HepG2 (cell line): Measurements from ENCODE around the gene DGKG. TPM values are rescaled to one million over a fixed set of nuclear protein-coding genes. Genes with fewer than 3 reads are reported as not detected.

ENCODE experiments used
- ATAC-seq: fragments of 200-7000 bp; cut with Tn5 transposase; 3 replicates; pipeline ENCODE4 v1.9.1; 2020; ENCODE audit warnings: mild to moderate bottlenecking, moderate library complexity
- BruUV-seq: library from RNA; stranded (reverse); fragments of 400-500 nt; replicated peaks from 2 replicates; lab custom pipeline; 2021; lab: Mats Ljungman, UMichigan
- CTCF ChIA-PET: fragments of 300-600 bp; formaldehyde crosslinking; extraction: SDS; loops from one replicate; lab custom pipeline; 2021; ENCODE audit warnings: low total read pairs, inconsistent platforms, low intra/inter-chr PET ratio; lab: Yijun Ruan, JAX
- POLR2A ChIA-PET: fragments of 350-600 bp; sonication (Branson Sonifier 250); formaldehyde crosslinking; loops from one replicate; lab custom pipeline; 2020; ENCODE audit warnings: antibody characterized with exemption, inconsistent platforms; lab: Yijun Ruan, JAX
- DNase-seq: peaks from one replicate; pipeline ENCODE4 v3.0.0-alpha.2; 2015; ENCODE audit warnings: low spot score
- FAIRE-seq: peaks from 3 replicates; lab custom pipeline; 2011; peaks lifted over from hg19 to GRCh38; lab: Jason Lieb, UNC
- H2AFZ ChIP-seq: one replicate; pipeline ENCODE4 v1.6.1; 2011; ENCODE audit warnings: low read length, inconsistent platforms
- H3K27ac ChIP-seq: fragments of 300-600 bp; 3 replicates; pipeline ENCODE4 v1.8.0; 2011; ENCODE audit warnings: mixed run types, mild to moderate bottlenecking, mixed read lengths, low read length, inconsistent platforms; ENCODE audit not compliant: insufficient read depth; ENCODE audit errors: extremely low read length
- H3K27me3 ChIP-seq, 2 experiments: fragments of 200-600 bp in 1 of 2; 2 replicates in 1 of 2; 3 replicates in 1 of 2; pipeline versions ENCODE4 v1.6.0 to v1.8.0; 2011; ENCODE audit warnings: low read length in 2 of 2, mild to moderate bottlenecking in 2 of 2, moderate library complexity in 2 of 2, inconsistent platforms in 1 of 2; ENCODE audit not compliant: insufficient read depth in 2 of 2, control insufficient read depth in 1 of 2
- H3K36me3 ChIP-seq, 2 experiments: fragments of 200-600 bp in 1 of 2; replicated peaks in 1 of 2; 2 replicates in 1 of 2; 3 replicates in 1 of 2; pipeline versions ENCODE4 v1.5.1 to v1.8.0; 2011; ENCODE audit warnings: low read length in 2 of 2, inconsistent platforms in 1 of 2; ENCODE audit not compliant: insufficient read depth in 2 of 2, control insufficient read depth in 1 of 2
- H3K4me1 ChIP-seq: 2 replicates; pipeline ENCODE4 v1.5.1; 2012; ENCODE audit warnings: low read length, inconsistent platforms; ENCODE audit not compliant: insufficient read depth
- H3K4me2 ChIP-seq: 2 replicates; pipeline ENCODE4 v1.6.0; 2011; ENCODE audit warnings: low read depth, low read length, inconsistent platforms
- H3K4me3 ChIP-seq, 3 experiments: fragments of 200-600 bp in 1 of 3; sonication (generic), shearing (Covaris generic) in 1 of 3; replicated peaks in 1 of 3; 2 replicates each; pipeline ENCODE4 v1.5.1; 2011 to 2016; ENCODE audit warnings: low read length in 3 of 3, inconsistent platforms in 2 of 3, low read depth in 2 of 3, mild to moderate bottlenecking in 2 of 3, control low read depth in 1 of 3, mixed read lengths in 1 of 3; ENCODE audit not compliant: insufficient read depth in 1 of 3
- H3K79me2 ChIP-seq: one replicate; pipeline ENCODE4 v1.6.1; 2011; ENCODE audit warnings: low read length, inconsistent platforms; ENCODE audit not compliant: insufficient read depth
- H3K9ac ChIP-seq: 2 replicates; pipeline ENCODE4 v1.6.0; 2011; ENCODE audit warnings: mild to moderate bottlenecking, low read depth, low read length, inconsistent platforms; ENCODE audit not compliant: insufficient read depth
- H3K9me3 ChIP-seq: 2 replicates; pipeline ENCODE4 v1.5.1; 2012; ENCODE audit warnings: mild to moderate bottlenecking, low read length
- H4K20me1 ChIP-seq: 2 replicates; pipeline ENCODE4 v1.6.0; 2011; ENCODE audit warnings: inconsistent platforms, mild to moderate bottlenecking, low read length, moderate library complexity; ENCODE audit not compliant: insufficient read depth
- CENPT ChIP-seq: sonication (generic); formaldehyde crosslinking; IDR thresholded peaks from 2 replicates; pipeline ENCODE4 v1.8.0; 2022; ENCODE audit warnings: low read depth, mild to moderate bottlenecking, moderate library complexity, missing genetic modification reagents
- KLF16 ChIP-seq, 2 experiments: sonication (generic) in 1 of 2; formaldehyde crosslinking in 1 of 2; IDR thresholded peaks; 2 replicates each; pipeline versions ENCODE4 v1.6.1 to v1.8.0; 2016 to 2023; ENCODE audit warnings: missing genetic modification reagents in 2 of 2, missing compliant biosample characterization in 1 of 2
- NAIF1 ChIP-seq: sonication (generic); formaldehyde crosslinking; IDR thresholded peaks from 2 replicates; pipeline ENCODE4 v1.5.0; 2020; ENCODE audit warnings: mild to moderate bottlenecking, missing genetic modification reagents, borderline replicate concordance
- NKX3-1 ChIP-seq: sonication (generic); formaldehyde crosslinking; IDR thresholded peaks from 2 replicates; pipeline ENCODE4 v1.5.0; 2020; ENCODE audit warnings: missing genetic modification reagents
- NR1H2 ChIP-seq: sonication (generic); formaldehyde crosslinking; IDR thresholded peaks from 2 replicates; pipeline ENCODE4 v1.8.1; 2022; ENCODE audit warnings: low read depth, missing genetic modification reagents, borderline replicate concordance
- STAG1 ChIP-seq: sonication (generic); formaldehyde crosslinking; IDR thresholded peaks from 2 replicates; pipeline ENCODE4 v1.4.0; 2020; ENCODE audit warnings: missing genetic modification reagents
- ZMYM3 ChIP-seq: sonication (generic); formaldehyde crosslinking; IDR thresholded peaks from 2 replicates; pipeline ENCODE4 v1.5.1; 2020; ENCODE audit warnings: mild to moderate bottlenecking, missing genetic modification reagents
- WGBS: methylation state at CpG from one replicate; pipeline ENCODE4 v1.1.6; 2017; ENCODE audit warnings: low lambda C conversion rate; 5-methylcytosine and 5-hydroxymethylcytosine counted together
- in situ Hi-C: cut with HindIII; loops from 2 replicates; pipeline ENCODE4 v1.10.0; 2017; ENCODE audit warnings: low pct_unique_long_range_greater_than_20kb; ENCODE audit not compliant: extremely low pct_ligation_motif_present
- intact Hi-C: fragments of 100-400 bp; cut with micrococcal nuclease; formaldehyde crosslinking; loops from one replicate; pipeline ENCODE4 v1.10.0; 2022; ENCODE audit not compliant: unreplicated experiment
- polyA plus RNA-seq, 8 experiments: library from polyadenylated mRNA; depleted of rRNA in 3 of 8; stranded (reverse) in 7 of 8; unstranded in 1 of 8; fragments of >200 nt; fragmentation: Illumina TruSeq in 4 of 8; extraction: Trizol in 4 of 8; gene quantifications; 2 replicates each; pipeline versions ENCODE4 v1.2.1 to v1.2.3, GENCODE V29; 2011 to 2016; ENCODE audit warnings: low read depth in 4 of 8, missing spikeins in 1 of 8, mixed read lengths in 1 of 8; ENCODE audit not compliant: insufficient read depth in 1 of 8
- total RNA-seq, 5 experiments: library from RNA; depleted of rRNA; stranded (reverse); fragments of >200 nt; fragmentation: Illumina TruSeq; extraction: Trizol; gene quantifications; 2 replicates each; pipeline ENCODE4 v1.2.3, GENCODE V29; 2016; ENCODE audit warnings: low read depth in 1 of 5
- TF ChIP-seq, protein P1 (sequence below): sonication (generic); formaldehyde crosslinking; IDR thresholded peaks from 2 replicates; pipeline ENCODE4 v1.4.0; 2020; ENCODE audit warnings: missing genetic modification reagents, mild to moderate bottlenecking, borderline replicate concordance

The DGKG gene
- total and polyA plus RNA-seq, 2 of the 13 experiments (the other 11 are each of a cell fraction or from before 2014, with no cell fraction given): 3.8 to 6.2 TPM

- TF ChIP-seq ZMYM3: peak; percentile 44; the same call in 1 of the 2 replicates
- TF ChIP-seq NR1H2: no peak
Observed at GRCh38 chr3:186209810-186210752, 152.0 kb downstream of the DGKG start (continued).

DNA sequence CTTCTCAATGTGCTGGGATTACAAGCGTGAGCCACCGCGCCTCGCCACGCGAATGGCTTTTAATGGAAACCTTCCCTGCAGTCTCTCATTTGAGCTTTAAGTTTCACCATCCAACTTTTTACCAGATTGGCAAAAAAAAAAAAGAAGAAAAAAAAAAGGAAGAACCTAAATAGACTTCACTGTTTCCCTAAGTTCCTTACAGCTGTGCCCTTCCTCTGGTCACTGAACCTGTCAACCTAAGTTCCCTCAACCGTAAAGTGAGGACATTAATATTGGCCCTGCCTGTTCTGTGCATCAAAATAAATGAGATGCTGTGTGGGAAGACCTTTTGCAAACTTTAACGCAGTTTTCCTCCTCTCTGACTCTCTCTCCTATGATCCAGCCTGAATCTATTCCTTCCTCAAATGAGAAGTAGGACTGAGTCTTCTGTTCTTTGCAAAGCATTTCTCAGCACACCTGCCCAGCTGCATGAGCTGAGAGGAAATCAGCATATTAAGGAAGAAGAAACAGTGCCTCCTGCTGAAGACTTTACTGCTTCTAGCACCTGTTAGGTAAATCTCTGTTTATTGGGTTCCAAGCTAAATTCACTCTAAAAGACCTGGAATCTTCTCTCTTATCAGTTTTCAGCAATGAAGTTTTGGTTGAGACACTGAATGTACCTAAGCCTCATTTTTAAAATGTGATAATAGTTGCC lies 153.6 kb downstream of the DGKG start:
- in situ Hi-C loops (no loop called here), intact Hi-C loops (no loop called here)
- Histone ChIP-seq H4K20me1 (no peaks in the 10 kb centered on the region), H3K9ac (no peak overlapping the region), H3K27me3 (no peaks in the 10 kb centered on the region), H3K4me3 (no peak overlapping the region), H3K4me2 (no peak overlapping the region), H3K27ac (peak overlapping the region; percentile 24), H3K9me3 (no peaks in the 10 kb centered on the region), H3K36me3 (0 out of 5 replicates have a peak, but pooled peaks cover 0 to 3% of the 10 kb centered on the region in 2 experiments), H3K4me1 (peaks cover 24% of the 10 kb centered on the region), H2AFZ (no peak overlapping the region), H3K79me2 (no peaks in the 10 kb centered on the region)
- BruUV-seq: no TSS peak
- DNase-seq (no peak), ATAC-seq (no peak), FAIRE-seq (no peak)
- no peak for TF ChIP-seq NAIF1 (CRISPR knock-in tag)
- no peak for TF ChIP-seq KLF16 (CRISPR knock-in tag; IDR thresholded peaks at IDR 0.05)
- TF ChIP-seq NKX3-1: no peak
- no peak for TF ChIP-seq CENPT (CRISPR knock-in tag)
- peak; percentile 7; the same call in 1 of the 2 replicates for TF ChIP-seq STAG1 (CRISPR knock-in tag)
- TF ChIP-seq, protein P1, sequence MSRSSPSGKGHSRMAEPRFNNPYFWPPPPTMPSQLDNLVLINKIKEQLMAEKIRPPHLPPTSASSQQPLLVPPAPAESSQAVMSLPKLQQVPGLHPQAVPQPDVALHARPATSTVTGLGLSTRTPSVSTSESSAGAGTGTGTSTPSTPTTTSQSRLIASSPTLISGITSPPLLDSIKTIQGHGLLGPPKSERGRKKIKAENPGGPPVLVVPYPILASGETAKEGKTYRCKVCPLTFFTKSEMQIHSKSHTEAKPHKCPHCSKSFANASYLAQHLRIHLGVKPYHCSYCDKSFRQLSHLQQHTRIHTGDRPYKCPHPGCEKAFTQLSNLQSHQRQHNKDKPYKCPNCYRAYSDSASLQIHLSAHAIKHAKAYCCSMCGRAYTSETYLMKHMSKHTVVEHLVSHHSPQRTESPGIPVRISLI: no peak
- WGBS: 97% methylated on average over 8 of the region's 8 CpGs
- POLR2A ChIA-PET: interaction anchor here (2.2 kb wide), 1 partner anchor 10 kb away, joined by 7 read pairs; no protein-coding TSS in a partner anchor
- CTCF ChIA-PET: no interaction called here
